A549 (cell line): ENCODE data around the gene PPP1R1C. TPM values are rescaled to one million over a fixed set of nuclear protein-coding genes. Genes with fewer than 3 reads are reported as not detected.

ENCODE experiments used
- ATAC-seq, 2 experiments: fragments of 200-7000 bp in 1 of 2; fragments of >200 bp in 1 of 2; cut with Nextera tagmentation in 1 of 2; cut with Tn5 transposase in 1 of 2; 3 replicates each; pipeline versions ENCODE4 v1.8.0 to v1.9.1; 2018 to 2020; ENCODE audit warnings: mild to moderate bottlenecking in 1 of 2, moderate library complexity in 1 of 2
- CTCF ChIA-PET: fragments of 300-600 bp; sonication (Branson Sonifier 250); formaldehyde crosslinking; extraction: SDS; loops from one replicate; lab custom pipeline; 2021; ENCODE audit warnings: antibody characterized with exemption, inconsistent platforms; lab: Yijun Ruan, JAX
- POLR2A ChIA-PET: fragments of 350-600 bp; formaldehyde crosslinking; extraction: SDS; loops from one replicate; lab custom pipeline; 2021; ENCODE audit warnings: antibody characterized with exemption, inconsistent platforms; lab: Yijun Ruan, JAX
- DNase-seq, 2 experiments: peaks; one replicate each; pipeline versions ENCODE4 v3.0.0 to v3.0.0-alpha.2; 2011 to 2016; ENCODE audit warnings: low read depth in 1 of 2, low spot score in 1 of 2
- FAIRE-seq: peaks from 2 replicates; lab custom pipeline; 2011; peaks lifted over from hg19 to GRCh38; lab: Jason Lieb, UNC
- H3K27ac ChIP-seq, 2 experiments: fragments of >200 bp; sonication (Bioruptor Twin); formaldehyde crosslinking; 3 replicates each; pipeline ENCODE4 v1.5.1; 2016 to 2017
- H3K4me1 ChIP-seq: fragments of >200 bp; sonication (Bioruptor Twin); formaldehyde crosslinking; 3 replicates; pipeline ENCODE4 v1.6.1; 2016
- H3K4me2 ChIP-seq: fragments of >200 bp; sonication (Bioruptor Twin); formaldehyde crosslinking; 3 replicates; pipeline ENCODE4 v1.6.1; 2016
- H3K4me3 ChIP-seq: fragments of >200 bp; sonication (Bioruptor Twin); formaldehyde crosslinking; 3 replicates; pipeline ENCODE4 v1.5.1; 2016
- H3K9me3 ChIP-seq: fragments of >200 bp; sonication (Bioruptor Twin); formaldehyde crosslinking; 3 replicates; pipeline ENCODE4 v1.6.1; 2016
- CBX2 ChIP-seq: fragments of 200-600 bp; sonication (generic); IDR thresholded peaks from 2 replicates; pipeline ENCODE4 v1.6.1; 2016; ENCODE audit warnings: low read depth, mild to moderate bottlenecking, borderline replicate concordance
- CEBPB ChIP-seq, 2 experiments: fragments of >200 bp in 1 of 2; sonication (Bioruptor Twin) in 1 of 2; formaldehyde crosslinking in 1 of 2; IDR thresholded peaks; 2 replicates each; pipeline ENCODE4 v1.6.1; 2012 to 2016
- ESRRA ChIP-seq: fragments of 150-350 bp; IDR thresholded peaks from 2 replicates; pipeline ENCODE4 v1.6.1; 2014; ENCODE audit warnings: mild to moderate bottlenecking, low read length, borderline replicate concordance
- FOXS1 ChIP-seq: fragments of 250-450 bp; sonication (Bioruptor Pico); IDR thresholded peaks from 2 replicates; pipeline ENCODE4 v1.5.0; 2020; ENCODE audit warnings: mild to moderate bottlenecking, moderate library complexity
- GATA3 ChIP-seq: IDR thresholded peaks from 2 replicates; pipeline ENCODE4 v1.6.1; 2012; ENCODE audit warnings: borderline replicate concordance
- HES2 ChIP-seq: fragments of >200 bp; sonication (Bioruptor Twin); formaldehyde crosslinking; IDR thresholded peaks from 2 replicates; pipeline ENCODE4 v1.6.1; 2016
- HEYL ChIP-seq: fragments of 250-450 bp; sonication (Bioruptor Pico); IDR thresholded peaks from 2 replicates; pipeline ENCODE4 v1.8.0; 2021; ENCODE audit warnings: mild to moderate bottlenecking, moderate library complexity
- HOXA7 ChIP-seq: fragments of 250-450 bp; sonication (Bioruptor Pico); IDR thresholded peaks from 2 replicates; pipeline ENCODE4 v1.5.0; 2020; ENCODE audit warnings: mild to moderate bottlenecking, moderate library complexity
- JUNB ChIP-seq: fragments of >200 bp; sonication (Bioruptor Twin); formaldehyde crosslinking; IDR thresholded peaks from 2 replicates; pipeline ENCODE4 v1.6.1; 2016
- MAZ ChIP-seq: fragments of 150-350 bp; IDR thresholded peaks from 2 replicates; pipeline ENCODE4 v1.6.1; 2014; ENCODE audit warnings: antibody characterized with exemption, low read depth, low read length, borderline replicate concordance
- NPAS2 ChIP-seq: fragments of 250-450 bp; sonication (Bioruptor Pico); IDR thresholded peaks from 2 replicates; pipeline ENCODE4 v1.8.0; 2022; ENCODE audit warnings: mild to moderate bottlenecking, moderate library complexity, borderline replicate concordance
- PBX3 ChIP-seq: IDR thresholded peaks from 2 replicates; pipeline ENCODE4 v1.6.1; 2012
- PHF8 ChIP-seq: fragments of 200-600 bp; sonication (generic); IDR thresholded peaks from 2 replicates; pipeline ENCODE4 v1.6.1; 2016; ENCODE audit warnings: low read depth, mild to moderate bottlenecking, antibody characterized with exemption, moderate library complexity, borderline replicate concordance
- POLR2A ChIP-seq: IDR thresholded peaks from 2 replicates; pipeline ENCODE4 v1.6.1; 2012; ENCODE audit warnings: mild to moderate bottlenecking, low read length
- RARB ChIP-seq: fragments of 250-450 bp; sonication (Bioruptor Pico); IDR thresholded peaks from 2 replicates; pipeline ENCODE4 v1.8.0; 2021; ENCODE audit warnings: mild to moderate bottlenecking, moderate library complexity
- RNF2 ChIP-seq: fragments of 200-600 bp; sonication (generic); IDR thresholded peaks from 2 replicates; pipeline ENCODE4 v1.6.1; 2016; ENCODE audit warnings: low read depth, mild to moderate bottlenecking, antibody characterized with exemption, moderate library complexity, borderline replicate concordance
- SMC3 ChIP-seq: fragments of >200 bp; sonication (Bioruptor Twin); formaldehyde crosslinking; IDR thresholded peaks from 3 replicates; pipeline ENCODE4 v1.6.1; 2018; ENCODE audit warnings: inconsistent platforms
- SREBF2 ChIP-seq: fragments of 450-650 bp; IDR thresholded peaks from 2 replicates; pipeline ENCODE4 v1.6.1; 2014; ENCODE audit warnings: mild to moderate bottlenecking, moderate library complexity
- ZC3H11A ChIP-seq: fragments of 450-650 bp; IDR thresholded peaks from 2 replicates; pipeline ENCODE4 v1.6.1; 2014; ENCODE audit warnings: antibody characterized with exemption, mild to moderate bottlenecking
- ZNF302 ChIP-seq: fragments of 250-450 bp; sonication (Bioruptor Pico); IDR thresholded peaks from 2 replicates; pipeline ENCODE4 v1.9.0; 2021; ENCODE audit warnings: inconsistent platforms, mild to moderate bottlenecking, moderate library complexity
- WGBS: methylation state at CpG from one replicate; pipeline ENCODE4 v1.1.6; 2017; ENCODE audit errors: missing lambda C conversion rate; 5-methylcytosine and 5-hydroxymethylcytosine counted together
- polyA plus RNA-seq, 4 experiments: library from polyadenylated mRNA; depleted of rRNA in 3 of 4; stranded (reverse); fragments of >200 nt; fragmentation: RNase III in 1 of 4; extraction: RNeasy Plus Mini Kit Qiagen cat#74134 plus additional on column Dnase treatment in 1 of 4; gene quantifications; 2 replicates in 3 of 4; 3 replicates in 1 of 4; pipeline ENCODE4 v1.2.3, GENCODE V29; 2011 to 2017
- TF ChIP-seq, protein P1 (sequence below): fragments of 450-650 bp; IDR thresholded peaks from 2 replicates; pipeline ENCODE4 v1.6.1; 2014; ENCODE audit warnings: antibody characterized with exemption
- TF ChIP-seq, protein P2 (sequence below): fragments of 250-450 bp; sonication (Bioruptor Pico); IDR thresholded peaks from 2 replicates; pipeline ENCODE4 v1.5.0; 2021; ENCODE audit warnings: mild to moderate bottlenecking, moderate library complexity, borderline replicate concordance

The PPP1R1C gene
- polyA plus RNA-seq, 2 of the 4 experiments (the other 2 are of a cell fraction), result 0.81 to 2.7 TPM

DNA sequence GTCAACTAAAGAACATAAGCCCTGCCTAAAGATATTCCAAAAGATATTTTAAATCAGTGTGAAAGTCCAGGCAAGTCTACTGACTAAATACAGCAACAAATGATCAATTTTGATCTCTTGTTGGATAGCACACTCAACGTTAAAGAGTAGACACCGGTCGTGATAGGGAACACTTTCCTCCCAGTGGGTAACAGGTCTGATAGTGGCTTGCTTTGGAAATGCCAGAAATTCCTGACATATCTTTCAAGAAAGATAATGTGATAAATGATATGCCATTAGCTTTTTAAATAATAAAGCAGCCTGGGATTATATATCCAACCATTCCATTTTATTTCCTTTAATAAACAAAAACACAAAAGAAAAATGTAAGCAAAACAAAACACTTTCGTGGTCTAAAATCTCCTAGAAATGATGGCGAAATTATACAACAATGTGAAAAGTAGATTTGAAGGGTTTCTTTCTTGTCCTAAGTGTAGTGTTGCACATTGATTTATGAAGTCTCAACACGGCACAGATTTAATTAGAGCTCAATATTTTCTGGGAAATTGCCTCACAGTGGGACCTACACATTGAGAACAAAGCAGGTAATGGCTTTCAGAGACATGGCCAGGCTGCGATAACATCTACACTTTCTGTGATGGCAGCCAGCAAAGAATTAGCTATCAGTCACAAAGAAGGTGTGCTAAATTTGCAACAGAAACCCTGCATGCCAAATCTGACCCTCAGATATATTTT is 158.6 kb downstream of the PPP1R1C start:
- no peak overlapping the region for H3K4me3 ChIP-seq
- ChIA-PET CTCF (no interaction called here), POLR2A (no interaction called here)
- FAIRE-seq (no peak), DNase-seq (no peak), ATAC-seq (no peak)
- no peak overlapping the region for H3K27ac ChIP-seq
- WGBS, result 58% methylated on average over 7 of the region's 7 CpGs
- H3K4me2 ChIP-seq, result no peak overlapping the region
- no peaks in the 10 kb centered on the region for H3K4me1 ChIP-seq
- H3K9me3 ChIP-seq, result no peaks in the 10 kb centered on the region
- TF ChIP-seq ZC3H11A (no peak), ZNF302 (CRISPR knock-in tag) (no peak), PBX3 (no peak), PHF8 (no peak), RNF2 (no peak), SREBF2 (no peak), CBX2 (no peak), ESRRA (no peak), HEYL (CRISPR knock-in tag) (no peak), JUNB (no peak), HES2 (no peak), RARB (no peak), CEBPB (IDR thresholded peaks at IDR 0.05) (no peak), NPAS2 (CRISPR knock-in tag) (no peak), POLR2A (no peak), GATA3 (no peak), FOXS1 (CRISPR knock-in tag) (no peak)
- TF ChIP-seq, protein P1, sequence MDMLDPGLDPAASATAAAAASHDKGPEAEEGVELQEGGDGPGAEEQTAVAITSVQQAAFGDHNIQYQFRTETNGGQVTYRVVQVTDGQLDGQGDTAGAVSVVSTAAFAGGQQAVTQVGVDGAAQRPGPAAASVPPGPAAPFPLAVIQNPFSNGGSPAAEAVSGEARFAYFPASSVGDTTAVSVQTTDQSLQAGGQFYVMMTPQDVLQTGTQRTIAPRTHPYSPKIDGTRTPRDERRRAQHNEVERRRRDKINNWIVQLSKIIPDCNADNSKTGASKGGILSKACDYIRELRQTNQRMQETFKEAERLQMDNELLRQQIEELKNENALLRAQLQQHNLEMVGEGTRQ, result no peak

GRCh38 chr2:182144776-182145165 is 159.1 kb downstream of the PPP1R1C start:
- H3K4me3 ChIP-seq, result no peak overlapping the region
- no peaks in the 10 kb centered on the region for H3K9me3 ChIP-seq
- ChIA-PET POLR2A (no interaction called here), CTCF (no interaction called here)
- FAIRE-seq, result no peak
- no peak overlapping the region for H3K4me2 ChIP-seq
- WGBS, result 39% methylated on average over 1 of the region's 1 CpG
- H3K4me1 ChIP-seq, result no peaks in the 10 kb centered on the region
- H3K27ac ChIP-seq, result no peak overlapping the region
- TF ChIP-seq HES2 (no peak), SMC3 (no peak), CEBPB (IDR thresholded peaks at IDR 0.05) (no peak), POLR2A (no peak), HOXA7 (CRISPR knock-in tag) (no peak), MAZ (no peak), ZNF302 (CRISPR knock-in tag) (no peak)
- TF ChIP-seq, protein P2, sequence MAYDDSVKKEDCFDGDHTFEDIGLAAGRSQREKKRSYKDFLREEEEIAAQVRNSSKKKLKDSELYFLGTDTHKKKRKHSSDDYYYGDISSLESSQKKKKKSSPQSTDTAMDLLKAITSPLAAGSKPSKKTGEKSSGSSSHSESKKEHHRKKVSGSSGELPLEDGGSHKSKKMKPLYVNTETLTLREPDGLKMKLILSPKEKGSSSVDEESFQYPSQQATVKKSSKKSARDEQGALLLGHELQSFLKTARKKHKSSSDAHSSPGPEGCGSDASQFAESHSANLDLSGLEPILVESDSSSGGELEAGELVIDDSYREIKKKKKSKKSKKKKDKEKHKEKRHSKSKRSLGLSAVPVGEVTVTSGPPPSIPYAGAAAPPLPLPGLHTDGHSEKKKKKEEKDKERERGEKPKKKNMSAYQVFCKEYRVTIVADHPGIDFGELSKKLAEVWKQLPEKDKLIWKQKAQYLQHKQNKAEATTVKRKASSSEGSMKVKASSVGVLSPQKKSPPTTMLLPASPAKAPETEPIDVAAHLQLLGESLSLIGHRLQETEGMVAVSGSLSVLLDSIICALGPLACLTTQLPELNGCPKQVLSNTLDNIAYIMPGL, result no peak
- TF ChIP-seq, all 56 proteins: peak for 0
- no peak for DNase-seq
- no peak for ATAC-seq
